ENCODE data around the gene ANXA3. TPM values are rescaled to one million over a fixed set of nuclear protein-coding genes. Genes with fewer than 3 reads are reported as not detected.

The ANXA3 gene
- total RNA-seq = 1 to 10 TPM; 2.1 to 2.2 TPM

GRCh38 chr4:78551420-78552351 is at the start of gene ANXA3:
Gene ANXA3, plus strand, starts transcription at chr4:78551770. Its CDS starts 2,704 bp downstream, at chr4:78554474.

Other genes starting within 250 kb of the ANXA3 start
- 10 to 100 TPM; 24.1 to 25.2 TPM for gene BMP2K, start 224.6 kb downstream of the ANXA3 start, total RNA-seq